OCI-LY7 (cell line): ENCODE measurements around the gene SMNDC1. TPM values are rescaled to one million over a fixed set of nuclear protein-coding genes. Genes with fewer than 3 reads are reported as not detected.
A peak's percentile ranks its signal among the peaks of the same experiment; 100 is the strongest.

ENCODE experiments used
- BruUV-seq: library from RNA; stranded (reverse); fragments of 400-500 nt; replicated peaks from 2 replicates; lab custom pipeline; 2021; lab: Mats Ljungman, UMichigan
- CTCF ChIA-PET: fragments of 300-600 bp; sonication (Branson Sonifier 250); formaldehyde crosslinking; loops from one replicate; lab custom pipeline; 2022; ENCODE audit warnings: antibody characterized with exemption; ENCODE audit not compliant: unreplicated experiment; lab: Charles Lee
- POLR2A ChIA-PET: fragments of 300-600 bp; sonication (Branson Sonifier 250); formaldehyde crosslinking; loops from one replicate; lab custom pipeline; 2022; ENCODE audit warnings: antibody characterized with exemption; lab: Charles Lee
- DNase-seq: peaks from one replicate; pipeline ENCODE4 v3.0.0-alpha.2; 2015; ENCODE audit warnings: low spot score
- H2AFZ ChIP-seq: fragments of 200-600 bp; sonication (generic), shearing (Covaris generic); 2 replicates; pipeline ENCODE4 v1.6.1; 2014; ENCODE audit warnings: mild to moderate bottlenecking, antibody characterized with exemption, low read length, moderate library complexity
- H3K27ac ChIP-seq: fragments of 200-600 bp; sonication (generic); 2 replicates; pipeline ENCODE4 v1.5.1; 2014; ENCODE audit warnings: mixed run types, low read depth, mild to moderate bottlenecking, moderate library complexity, low read length, inconsistent platforms; ENCODE audit not compliant: poor library complexity, severe bottlenecking
- H3K36me3 ChIP-seq: fragments of 200-600 bp; sonication (generic); 2 replicates; pipeline ENCODE4 v1.6.1; 2014; ENCODE audit warnings: mild to moderate bottlenecking, antibody characterized with exemption, low read length, moderate library complexity, mixed read lengths; ENCODE audit not compliant: insufficient read depth
- H3K4me1 ChIP-seq: fragments of 200-600 bp; sonication (generic); 2 replicates; pipeline ENCODE4 v1.5.1; 2014; ENCODE audit warnings: mild to moderate bottlenecking, low read length; ENCODE audit not compliant: insufficient read depth, poor library complexity, severe bottlenecking
- H3K4me2 ChIP-seq: fragments of 200-600 bp; sonication (generic); 2 replicates; pipeline ENCODE4 v1.6.1; 2014; ENCODE audit warnings: mild to moderate bottlenecking, low read length
- H3K4me3 ChIP-seq: fragments of 200-600 bp; sonication (generic); 2 replicates; pipeline ENCODE4 v1.5.1; 2014; ENCODE audit warnings: mild to moderate bottlenecking, low read depth, low read length; ENCODE audit not compliant: poor library complexity, severe bottlenecking
- H3K79me2 ChIP-seq: fragments of 200-600 bp; sonication (generic); 2 replicates; pipeline ENCODE4 v1.6.1; 2016; ENCODE audit warnings: low read depth, mild to moderate bottlenecking, low read length, moderate library complexity, mixed read lengths; ENCODE audit not compliant: insufficient read depth
- H3K9me2 ChIP-seq: fragments of 200-600 bp; sonication (generic); 2 replicates; pipeline ENCODE4 v1.6.1; 2016; ENCODE audit warnings: mild to moderate bottlenecking, low read length, mixed read lengths; ENCODE audit not compliant: insufficient read depth
- H3K9me3 ChIP-seq: fragments of 200-600 bp; sonication (generic); 2 replicates; pipeline ENCODE4 v1.6.1; 2014; ENCODE audit warnings: mild to moderate bottlenecking, mixed run types, low read length, mixed read lengths
- H4K20me1 ChIP-seq: fragments of 200-600 bp; sonication (generic); 2 replicates; pipeline ENCODE4 v1.6.1; 2014; ENCODE audit warnings: mild to moderate bottlenecking, antibody characterized with exemption, low read length, moderate library complexity, mixed read lengths; ENCODE audit not compliant: insufficient read depth
- CTCF ChIP-seq: fragments of 200-600 bp; sonication (generic); conservative IDR thresholded peaks from 2 replicates; pipeline ENCODE4 v1.5.1; 2014; ENCODE audit warnings: mild to moderate bottlenecking, antibody characterized with exemption, low read length, moderate library complexity, mixed read lengths
- EZH2phosphoT487 ChIP-seq: fragments of 200-600 bp; sonication (generic); IDR thresholded peaks from 2 replicates; pipeline ENCODE4 v1.6.1; 2018; ENCODE audit warnings: low read depth, borderline replicate concordance, mild to moderate bottlenecking, mixed run types, antibody characterized with exemption, low read length, moderate library complexity, mixed read lengths
- intact Hi-C: fragments of 100-400 bp; cut with micrococcal nuclease; formaldehyde crosslinking; loops from one replicate; pipeline ENCODE4 v1.10.0; 2022; ENCODE audit not compliant: unreplicated experiment
- total RNA-seq, 2 experiments: library from RNA; depleted of rRNA in 1 of 2; stranded (reverse); fragments of >200 nt in 1 of 2; shearing (Covaris generic) in 1 of 2; gene quantifications; 2 replicates each; pipeline ENCODE4 v1.2.3, GENCODE V29; 2014 to 2022

The SMNDC1 gene
- total RNA-seq, 2 experiments from 2014 or later, result 10.0 to 52.4 TPM

GRCh38 chr10:110353244-110354119 is 48.8 kb upstream of the SMNDC1 start:
- DNase-seq, result peak; percentile 14
- Histone ChIP-seq H2AFZ (no peak overlapping the region), H3K36me3 (no peaks in the 10 kb centered on the region), H3K9me3 (no peaks in the 10 kb centered on the region), H4K20me1 (no peaks in the 10 kb centered on the region), H3K79me2 (no peaks in the 10 kb centered on the region), H3K27ac (no peak overlapping the region), H3K4me2 (peak overlapping the region; percentile 90), H3K9me2 (no peaks in the 10 kb centered on the region), H3K4me1 (peaks cover 52% of the 10 kb centered on the region), H3K4me3 (no peak overlapping the region)
- no TSS peak for BruUV-seq
- ChIA-PET CTCF (interaction anchor here (0.6 to 2.8 kb wide), 11 partner anchors 45 to 195 kb away, joined by 3 to 24 read pairs (median 4); no protein-coding TSS in a partner anchor), POLR2A (interaction anchor here (1.0 to 4.3 kb wide), 8 partner anchors 31 to 192 kb away, joined by 3 to 25 read pairs (median 10); no protein-coding TSS in a partner anchor)
- no peak for TF ChIP-seq CTCF
- TF ChIP-seq EZH2phosphoT487, result no peak
- intact Hi-C loops, result loop anchor here (1.0 to 2.0 kb wide), 4 partner anchors 43 to 194 kb away; no protein-coding TSS in a partner anchor

- CTCF ChIA-PET, result interaction anchor here (1.2 kb wide), 1 partner anchor 196 kb away, joined by 3 read pairs; no protein-coding TSS in a partner anchor
- no peak overlapping the region for H3K27ac ChIP-seq
- TF ChIP-seq EZH2phosphoT487 (no peak), CTCF (no peak)
- no peak overlapping the region for H3K4me2 ChIP-seq
- intact Hi-C loops, result no loop called here
- H4K20me1 ChIP-seq, result no peaks in the 10 kb centered on the region
- POLR2A ChIA-PET, result interaction anchor here (1.0 to 4.3 kb wide), 3 partner anchors 38 to 106 kb away, joined by 6 to 25 read pairs (median 10); no protein-coding TSS in a partner anchor
- no peak overlapping the region for H2AFZ ChIP-seq
- H3K9me2 ChIP-seq, result no peaks in the 10 kb centered on the region
- no peaks in the 10 kb centered on the region for H3K36me3 ChIP-seq
- BruUV-seq, result no TSS peak
- no peak for DNase-seq
- no peak overlapping the region for H3K4me3 ChIP-seq
- peaks cover 46% of the 10 kb centered on the region for H3K4me1 ChIP-seq
- no peaks in the 10 kb centered on the region for H3K79me2 ChIP-seq
- no peaks in the 10 kb centered on the region for H3K9me3 ChIP-seq
Measured at GRCh38 chr10:110352930-110353243, 48.2 kb upstream of the SMNDC1 start.
